ENCODE results near the gene ABCC11. TPM values are rescaled to one million over a fixed set of nuclear protein-coding genes. Genes with fewer than 3 reads are reported as not detected.

ABCC11 gene
- total RNA-seq, 4 donors from 2014 or later, result not detected

DNA sequence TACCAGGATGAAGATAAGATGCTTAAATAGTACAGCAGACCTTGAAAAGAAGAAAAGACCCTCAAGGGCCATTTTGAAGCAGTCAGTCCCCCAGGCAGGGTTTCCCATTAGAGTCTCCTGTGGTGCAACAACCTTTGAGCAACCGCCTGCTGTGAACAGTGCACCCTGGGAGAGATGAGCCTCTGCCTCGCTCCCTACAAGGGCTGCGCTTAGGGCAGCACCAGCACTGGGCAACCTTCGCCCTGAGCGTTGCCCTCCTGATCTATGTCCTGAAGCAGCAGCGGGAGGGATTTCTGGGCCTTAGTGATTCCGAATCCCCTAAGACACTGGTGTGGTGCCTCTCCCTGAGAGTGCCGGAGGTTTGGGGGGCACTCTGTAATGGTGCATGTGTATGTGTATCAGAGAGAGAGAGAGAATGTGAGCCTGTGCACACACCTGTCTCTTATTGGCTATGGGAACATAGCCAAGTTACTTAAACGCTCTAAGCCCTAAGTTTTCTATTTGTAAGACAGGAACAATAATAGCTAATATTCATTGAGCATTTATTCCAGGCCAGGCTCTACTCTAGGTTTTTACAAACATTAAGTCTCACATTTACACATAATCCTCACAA, 66.4 kb downstream of the ABCC11 start:
- Histone ChIP-seq H3K4me1 (no peaks in the 10 kb centered on the region), H3K36me3 (no peaks in the 10 kb centered on the region), H3K9me3 (no peaks in the 10 kb centered on the region), H3K27ac (no peak overlapping the region), H3K4me3 (no peak overlapping the region), H3K27me3 (no peaks in the 10 kb centered on the region)
- DNase-seq (ENCODE audit: low spot score in 2 of 2), result no peak
- 82 to 88% methylated on average over 7 to 9 of the region's 9 CpGs for WGBS, 2 donors
- TF ChIP-seq POLR2A (IDR thresholded peaks at IDR 0.05) (no peak), EP300 (IDR thresholded peaks at IDR 0.05) (no peak)
- TF ChIP-seq, protein P1, sequence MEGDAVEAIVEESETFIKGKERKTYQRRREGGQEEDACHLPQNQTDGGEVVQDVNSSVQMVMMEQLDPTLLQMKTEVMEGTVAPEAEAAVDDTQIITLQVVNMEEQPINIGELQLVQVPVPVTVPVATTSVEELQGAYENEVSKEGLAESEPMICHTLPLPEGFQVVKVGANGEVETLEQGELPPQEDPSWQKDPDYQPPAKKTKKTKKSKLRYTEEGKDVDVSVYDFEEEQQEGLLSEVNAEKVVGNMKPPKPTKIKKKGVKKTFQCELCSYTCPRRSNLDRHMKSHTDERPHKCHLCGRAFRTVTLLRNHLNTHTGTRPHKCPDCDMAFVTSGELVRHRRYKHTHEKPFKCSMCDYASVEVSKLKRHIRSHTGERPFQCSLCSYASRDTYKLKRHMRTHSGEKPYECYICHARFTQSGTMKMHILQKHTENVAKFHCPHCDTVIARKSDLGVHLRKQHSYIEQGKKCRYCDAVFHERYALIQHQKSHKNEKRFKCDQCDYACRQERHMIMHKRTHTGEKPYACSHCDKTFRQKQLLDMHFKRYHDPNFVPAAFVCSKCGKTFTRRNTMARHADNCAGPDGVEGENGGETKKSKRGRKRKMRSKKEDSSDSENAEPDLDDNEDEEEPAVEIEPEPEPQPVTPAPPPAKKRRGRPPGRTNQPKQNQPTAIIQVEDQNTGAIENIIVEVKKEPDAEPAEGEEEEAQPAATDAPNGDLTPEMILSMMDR (IDR thresholded peaks at IDR 0.05), result no peak

DNA sequence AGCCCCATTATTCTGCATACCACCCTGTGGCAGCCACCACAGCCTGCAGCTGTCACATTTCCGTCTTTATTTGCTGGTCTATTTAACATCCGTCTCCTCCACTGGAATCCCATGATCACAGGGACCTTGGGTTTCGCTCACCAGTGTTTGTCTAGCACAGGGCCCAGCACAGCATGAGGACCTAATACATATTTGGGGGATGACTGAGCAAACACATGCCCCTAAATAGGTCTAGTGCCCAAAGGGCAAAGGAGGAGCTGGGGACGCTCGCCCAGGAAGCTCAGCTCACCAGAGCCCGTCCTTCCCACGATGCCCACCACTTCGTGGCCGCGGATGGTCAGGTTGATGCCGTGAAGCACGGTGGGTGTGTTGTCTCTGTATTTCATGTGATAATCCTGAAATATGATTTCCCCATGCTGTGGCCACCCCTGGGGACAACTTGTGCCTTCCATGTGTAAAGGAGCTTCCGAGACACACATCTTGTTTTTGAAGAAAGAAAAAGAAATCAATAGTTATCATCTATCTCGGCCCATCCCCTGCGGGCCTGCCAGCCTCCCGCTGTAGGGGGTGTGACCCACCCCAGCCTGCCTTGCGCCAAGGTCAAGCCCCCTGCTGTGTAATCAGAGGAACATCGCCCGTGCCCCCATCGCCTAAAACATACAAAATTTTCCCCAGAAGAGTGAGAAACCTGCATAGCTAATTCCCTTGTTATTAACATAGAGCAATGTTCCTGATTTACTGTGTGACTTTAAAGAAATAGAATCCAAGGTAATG, 70.5 kb downstream of the ABCC11 start:
- H3K27ac ChIP-seq, result no peak overlapping the region
- DNase-seq (ENCODE audit: low spot score in 2 of 2), result no peak
- no peaks in the 10 kb centered on the region for H3K9me3 ChIP-seq
- H3K4me1 ChIP-seq, result no peaks in the 10 kb centered on the region
- WGBS, 2 donors, result 76 to 81% methylated on average over 20 of the region's 20 CpGs
- TF ChIP-seq POLR2A (IDR thresholded peaks at IDR 0.05), result no peak
- TF ChIP-seq, protein P1 (IDR thresholded peaks at IDR 0.05), result no peak
- TF ChIP-seq EP300 (IDR thresholded peaks at IDR 0.05), result no peak
- no peak overlapping the region for H3K4me3 ChIP-seq
- H3K27me3 ChIP-seq, result no peaks in the 10 kb centered on the region
- H3K36me3 ChIP-seq, result no peaks in the 10 kb centered on the region

DNA sequence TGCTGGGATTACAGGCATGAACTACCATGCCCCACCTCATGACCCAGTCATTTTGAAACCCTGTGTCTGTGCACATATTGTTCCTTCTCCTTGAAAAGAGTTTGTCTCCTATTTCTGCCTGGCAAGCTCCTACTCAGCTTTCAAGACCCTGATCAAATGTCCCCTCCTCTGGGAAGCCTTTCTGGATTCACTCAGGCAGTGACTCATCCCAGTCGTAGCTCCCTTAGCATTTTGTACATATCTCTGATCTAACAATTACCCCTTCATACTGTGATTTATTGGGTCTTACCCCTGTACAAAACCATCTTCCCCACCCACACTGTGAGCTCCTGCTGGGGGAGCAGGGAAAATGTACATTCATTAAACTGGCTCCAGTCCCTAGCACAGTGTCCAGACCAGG, 73.5 kb downstream of the ABCC11 start:
- DNase-seq (ENCODE audit: low spot score in 2 of 2), result no peak
- no peaks in the 10 kb centered on the region for H3K36me3 ChIP-seq
- no peak for TF ChIP-seq EP300 (IDR thresholded peaks at IDR 0.05)
- TF ChIP-seq, protein P1 (IDR thresholded peaks at IDR 0.05), result no peak
- TF ChIP-seq POLR2A (IDR thresholded peaks at IDR 0.05), result no peak
- H3K27ac ChIP-seq, result no peak overlapping the region
- H3K27me3 ChIP-seq, result no peaks in the 10 kb centered on the region
- WGBS, 2 donors, result 48 to 59% methylated on average over 1 of the region's 1 CpG
- no peak overlapping the region for H3K4me3 ChIP-seq
- H3K9me3 ChIP-seq, result no peaks in the 10 kb centered on the region
- H3K4me1 ChIP-seq, result no peaks in the 10 kb centered on the region

DNA sequence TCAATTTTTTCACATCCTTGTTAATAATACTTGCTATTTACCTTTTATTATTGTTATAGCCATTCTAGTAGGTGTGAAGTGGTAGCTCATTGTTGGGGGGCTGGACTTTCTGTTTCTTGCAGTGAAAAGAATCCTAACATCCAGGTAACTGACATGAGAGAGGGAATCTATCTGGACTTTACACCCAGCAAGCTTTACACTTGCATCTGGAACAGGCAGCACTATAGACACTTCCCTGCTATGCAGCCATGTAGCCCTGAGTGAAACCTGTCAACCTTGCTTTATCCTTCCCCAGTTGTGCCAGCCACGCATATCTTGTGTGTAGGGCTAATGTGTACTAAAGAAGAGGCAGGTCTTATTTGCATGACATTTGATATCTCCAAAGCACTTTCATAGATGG, 74.7 kb downstream of the ABCC11 start:
- H3K9me3 ChIP-seq, result no peaks in the 10 kb centered on the region
- no peak overlapping the region for H3K27ac ChIP-seq
- no peaks in the 10 kb centered on the region for H3K27me3 ChIP-seq
- no peak for DNase-seq (ENCODE audit: low spot score in 2 of 2)
- no peak overlapping the region for H3K4me3 ChIP-seq
- TF ChIP-seq POLR2A (IDR thresholded peaks at IDR 0.05) (no peak), EP300 (IDR thresholded peaks at IDR 0.05) (no peak)
- TF ChIP-seq, protein P1 (IDR thresholded peaks at IDR 0.05), result no peak
- no peaks in the 10 kb centered on the region for H3K4me1 ChIP-seq
- no peaks in the 10 kb centered on the region for H3K36me3 ChIP-seq
- 75 to 76% methylated on average over 1 of the region's 1 CpG for WGBS, 2 donors

DNA sequence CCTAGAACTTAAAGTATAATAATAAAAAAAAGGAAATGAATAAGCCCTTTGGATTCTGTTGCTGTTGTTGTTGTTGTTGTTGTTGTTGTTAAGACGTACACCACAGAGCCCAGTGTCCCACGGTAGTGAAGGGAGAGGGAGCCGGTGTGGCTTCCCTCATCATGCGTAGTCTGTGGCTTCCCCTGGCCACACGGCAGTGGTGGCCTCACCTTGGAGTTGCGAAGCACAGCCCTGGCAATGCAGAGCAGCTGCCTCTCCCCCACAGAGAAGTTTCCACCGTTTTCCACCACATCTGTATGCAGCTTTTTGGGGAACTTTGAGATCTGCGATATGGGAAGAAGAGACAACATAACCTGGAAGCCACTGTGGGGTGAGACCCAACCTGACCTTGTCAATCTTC, 77.4 kb downstream of the ABCC11 start:
- no peak overlapping the region for H3K27ac ChIP-seq
- DNase-seq (ENCODE audit: low spot score in 2 of 2), result no peak

More for the DNA sequence above, 77.4 kb downstream of the ABCC11 start:
- no peak for TF ChIP-seq EP300 (IDR thresholded peaks at IDR 0.05)
- no peak for TF ChIP-seq POLR2A (IDR thresholded peaks at IDR 0.05)
- TF ChIP-seq, protein P1 (IDR thresholded peaks at IDR 0.05), result no peak
- 79 to 80% methylated on average over 8 of the region's 8 CpGs for WGBS, 2 donors
- Histone ChIP-seq H3K36me3 (no peaks in the 10 kb centered on the region), H3K4me1 (peaks cover 0 to 5% (median 0%) of the 10 kb centered on the region in 4 donors), H3K9me3 (no peaks in the 10 kb centered on the region), H3K27me3 (no peaks in the 10 kb centered on the region), H3K4me3 (no peak overlapping the region)
